CD14-positive monocyte (primary cell): Measurements from ENCODE around the gene CEP89. TPM values are rescaled to one million over a fixed set of nuclear protein-coding genes. Genes with fewer than 3 reads are reported as not detected.
"Not testable (repeated sequence)": the region's sequence is repeated elsewhere in the genome, so short reads cannot be mapped to it uniquely, and the experiment has no call there.

ENCODE experiments used
- DNase-seq, 3 donors: peaks; one replicate each; pipeline ENCODE4 v3.0.0-alpha.2; 2011 to 2022
- H2AFZ ChIP-seq: 2 replicates; pipeline ENCODE4 v1.6.0; 2012; ENCODE audit warnings: mild to moderate bottlenecking, low read depth, low read length, inconsistent platforms; ENCODE audit not compliant: insufficient read depth, poor library complexity, severe bottlenecking
- H3K27ac ChIP-seq, 2 donors: 1 replicate in 1 of 2; 2 replicates in 1 of 2; pipeline ENCODE4 v1.5.1; 2012 to 2013; ENCODE audit warnings: low read length in 2 of 2, control low read depth in 1 of 2, inconsistent platforms in 1 of 2, low read depth in 1 of 2, mild to moderate bottlenecking in 1 of 2
- H3K27me3 ChIP-seq, 2 donors: one replicate each; pipeline versions ENCODE4 v1.6.0 to v1.6.1; 2011 to 2013; ENCODE audit warnings: low read length in 2 of 2; ENCODE audit not compliant: control insufficient read depth in 2 of 2, insufficient read depth in 2 of 2
- H3K36me3 ChIP-seq, 2 donors: replicated peaks in 1 of 2; 1 replicate in 1 of 2; 2 replicates in 1 of 2; pipeline versions ENCODE4 v1.5.1 to v1.6.1; 2012 to 2013; ENCODE audit warnings: low read length in 2 of 2, control low read depth in 1 of 2, inconsistent platforms in 1 of 2, mild to moderate bottlenecking in 1 of 2; ENCODE audit not compliant: insufficient read depth in 2 of 2, control insufficient read depth in 1 of 2
- H3K4me1 ChIP-seq, 2 donors: 1 replicate in 1 of 2; 2 replicates in 1 of 2; pipeline versions ENCODE4 v1.5.1 to v1.6.1; 2012 to 2013; ENCODE audit warnings: low read length in 2 of 2, control low read depth in 1 of 2, inconsistent platforms in 1 of 2, mild to moderate bottlenecking in 1 of 2, moderate library complexity in 1 of 2; ENCODE audit not compliant: insufficient read depth in 2 of 2, control insufficient read depth in 1 of 2
- H3K4me2 ChIP-seq: replicated peaks from 2 replicates; pipeline ENCODE3; 2012; ENCODE audit warnings: low read length, moderate library complexity, mild to moderate bottlenecking; ENCODE audit not compliant: poor library complexity, severe bottlenecking; ENCODE audit errors: extremely low read depth
- H3K4me3 ChIP-seq, 3 experiments: fragments of 200-600 bp in 1 of 3; sonication (generic) in 1 of 3; replicated peaks in 1 of 3; 1 replicate in 2 of 3; 2 replicates in 1 of 3; pipeline ENCODE4 v1.5.1; 2011 to 2013; ENCODE audit warnings: low read length in 3 of 3, mild to moderate bottlenecking in 3 of 3, control low read depth in 2 of 3, low read depth in 2 of 3, inconsistent platforms in 1 of 3, moderate library complexity in 1 of 3
- H3K79me2 ChIP-seq: 2 replicates; pipeline ENCODE4 v1.6.0; 2012; ENCODE audit warnings: mild to moderate bottlenecking, control low read depth, inconsistent platforms, low read length, moderate library complexity; ENCODE audit not compliant: insufficient read depth
- H3K9ac ChIP-seq: 2 replicates; pipeline ENCODE4 v1.6.0; 2017; ENCODE audit warnings: low read length, mild to moderate bottlenecking; ENCODE audit not compliant: insufficient read depth, poor library complexity, severe bottlenecking
- H3K9me3 ChIP-seq, 2 donors: replicated peaks in 1 of 2; 1 replicate in 1 of 2; 2 replicates in 1 of 2; pipeline versions ENCODE4 v1.5.1 to v1.6.1; 2012 to 2013; ENCODE audit warnings: low read length in 2 of 2, control low read depth in 1 of 2; ENCODE audit not compliant: control insufficient read depth in 1 of 2, insufficient read depth in 1 of 2
- H4K20me1 ChIP-seq: 2 replicates; pipeline ENCODE4 v1.6.0; 2012; ENCODE audit warnings: mild to moderate bottlenecking, low read length, control low read depth, moderate library complexity; ENCODE audit not compliant: insufficient read depth
- H3K27ac Mint-ChIP-seq, 7 donors: one replicate each; pipeline ENCODE4 v1.8.0; 2020; ENCODE audit warnings: mild to moderate bottlenecking in 7 of 7, mixed read lengths in 7 of 7, moderate library complexity in 6 of 7, inconsistent platforms in 2 of 7
- H3K27me3 Mint-ChIP-seq, 3 donors: one replicate each; pipeline ENCODE4 v1.8.0; 2021 to 2022; ENCODE audit warnings: low read depth in 3 of 3, mild to moderate bottlenecking in 3 of 3, mixed read lengths in 3 of 3, moderate library complexity in 3 of 3, inconsistent platforms in 1 of 3
- H3K36me3 Mint-ChIP-seq, 2 donors: one replicate each; pipeline ENCODE4 v1.8.0; 2020; ENCODE audit warnings: mixed read lengths in 2 of 2, inconsistent platforms in 1 of 2, mild to moderate bottlenecking in 1 of 2
- H3K4me1 Mint-ChIP-seq: one replicate; pipeline ENCODE4 v1.8.0; 2020; ENCODE audit warnings: mild to moderate bottlenecking, mixed read lengths
- H3K4me3 Mint-ChIP-seq, 2 donors: one replicate each; pipeline ENCODE4 v1.8.0; 2020; ENCODE audit warnings: mild to moderate bottlenecking in 2 of 2, mixed read lengths in 2 of 2, moderate library complexity in 1 of 2
- H3K9me3 Mint-ChIP-seq, 7 donors: one replicate each; pipeline ENCODE4 v1.8.0; 2020 to 2022; ENCODE audit warnings: mixed read lengths in 7 of 7, mild to moderate bottlenecking in 6 of 7, moderate library complexity in 6 of 7, inconsistent platforms in 2 of 7
- CTCF ChIP-seq: fragments of 200-600 bp; IDR thresholded peaks from one replicate; pipeline ENCODE4 v1.8.0; 2022; ENCODE audit warnings: antibody characterized with exemption, mild to moderate bottlenecking
- WGBS: methylation state at CpG from one replicate; pipeline ENCODE4 v1.1.5; 2013; ENCODE audit warnings: missing lambda C conversion rate; ENCODE audit not compliant: insufficient coverage; 5-methylcytosine and 5-hydroxymethylcytosine counted together
- intact Hi-C, 2 donors: fragments of 100-400 bp; cut with micrococcal nuclease; formaldehyde crosslinking; loops; one replicate each; pipeline versions ENCODE4 v1.15.0 to v1.15.1; 2023
- polyA plus RNA-seq, 3 donors: library from polyadenylated mRNA; depleted of rRNA in 1 of 3; unstranded in 2 of 3; stranded (reverse) in 1 of 3; fragments of 300-500 nt in 2 of 3; fragments of >200 nt in 1 of 3; fragmentation: Illumina TruSeq in 2 of 3; gene quantifications; 1 replicate in 2 of 3; 2 replicates in 1 of 3; pipeline ENCODE4 v1.2.3, GENCODE V29; 2012 to 2021

CEP89 gene
- polyA plus RNA-seq, 3 donors, result 4.6 to 6.5 (median 4.7) TPM

GRCh38 chr19:32977813-32978212 is 6.1 kb upstream of the CEP89 start:
- Mint-ChIP-seq H3K4me1 (peaks cover 20% of the 10 kb centered on the region), H3K27ac (peak overlapping the region in 4 of 7 donors; percentile 48 to 89 (median 56)), H3K36me3 (peaks cover 0 to 14% of the 10 kb centered on the region in 2 donors)
- H3K4me1 ChIP-seq, result peaks cover 12 to 28% of the 10 kb centered on the region in 2 donors
- not testable (repeated sequence) for H3K36me3 ChIP-seq, H3K4me3 ChIP-seq, H3K79me2 ChIP-seq, H3K27me3 Mint-ChIP-seq, H4K20me1 ChIP-seq, H3K27me3 ChIP-seq, H3K4me3 Mint-ChIP-seq, H3K9me3 ChIP-seq, DNase-seq, H3K9ac ChIP-seq, H3K9me3 Mint-ChIP-seq, H3K4me2 ChIP-seq
- H3K27ac ChIP-seq, result peak overlapping the region in 1 of 2 donors; percentile 70
- intact Hi-C loops, result loop anchor here (10.0 kb wide), 3 partner anchors 107 to 1447 kb away; partner anchors contain the start of genes GPATCH1 (in 1 of the 2) and UBA2 (in 1 of the 2)
- peak overlapping the region; percentile 63 for H2AFZ ChIP-seq
- WGBS, result no CpG with 5 or more reads among the region's 4 CpGs

GRCh38 chr19:32977280-32977679 is 5.5 kb upstream of the CEP89 start:
- peaks cover 0 to 14% of the 10 kb centered on the region in 2 donors for H3K36me3 Mint-ChIP-seq
- H3K4me3 Mint-ChIP-seq, result peak overlapping the region in 1 of 2 donors; percentile 46
- intact Hi-C loops, result loop anchor here (10.0 kb wide), 3 partner anchors 108 to 1448 kb away; partner anchors contain the start of genes GPATCH1 (in 1 of the 2) and UBA2 (in 1 of the 2)
- Histone ChIP-seq H3K79me2 (no peaks in the 10 kb centered on the region), H3K4me1 (peaks cover 15 to 31% of the 10 kb centered on the region in 2 donors), H4K20me1 (no peaks in the 10 kb centered on the region), H3K9ac (peak overlapping the region; percentile 12), H3K4me2 (peak overlapping the region; percentile 58), H3K27me3 (no peaks in the 10 kb centered on the region), H3K36me3 (no peaks in the 10 kb centered on the region), H2AFZ (peak overlapping the region; percentile 63), H3K4me3 (peak overlapping the region in 1 of 3 experiments; percentile 25), H3K27ac (peak overlapping the region in 1 of 2 donors; percentile 70), H3K9me3 (no peaks in the 10 kb centered on the region)
- H3K9me3 Mint-ChIP-seq, result no peaks in the 10 kb centered on the region
- DNase-seq, result peak in 2 of 3 donors; percentile 14 to 31
- H3K4me1 Mint-ChIP-seq, result peaks cover 22% of the 10 kb centered on the region
- TF ChIP-seq CTCF, result no peak
- peak overlapping the region in 5 of 7 donors; percentile 40 to 89 (median 58) for H3K27ac Mint-ChIP-seq
- no peaks in the 10 kb centered on the region for H3K27me3 Mint-ChIP-seq
- WGBS, result 50% methylated on average over 3 of the region's 7 CpGs
